GM12892 (cell line): ENCODE data around the gene DNM3.

ENCODE experiments used
- POLR2A ChIP-seq: IDR thresholded peaks from 2 replicates; pipeline ENCODE4 v1.6.1; 2011; ENCODE audit warnings: low read depth, low read length, control low read depth
- POLR2AphosphoS5 ChIP-seq: IDR thresholded peaks from 2 replicates; pipeline ENCODE4 v1.6.1; 2011; ENCODE audit warnings: low read depth, low read length, control low read depth

DNA sequence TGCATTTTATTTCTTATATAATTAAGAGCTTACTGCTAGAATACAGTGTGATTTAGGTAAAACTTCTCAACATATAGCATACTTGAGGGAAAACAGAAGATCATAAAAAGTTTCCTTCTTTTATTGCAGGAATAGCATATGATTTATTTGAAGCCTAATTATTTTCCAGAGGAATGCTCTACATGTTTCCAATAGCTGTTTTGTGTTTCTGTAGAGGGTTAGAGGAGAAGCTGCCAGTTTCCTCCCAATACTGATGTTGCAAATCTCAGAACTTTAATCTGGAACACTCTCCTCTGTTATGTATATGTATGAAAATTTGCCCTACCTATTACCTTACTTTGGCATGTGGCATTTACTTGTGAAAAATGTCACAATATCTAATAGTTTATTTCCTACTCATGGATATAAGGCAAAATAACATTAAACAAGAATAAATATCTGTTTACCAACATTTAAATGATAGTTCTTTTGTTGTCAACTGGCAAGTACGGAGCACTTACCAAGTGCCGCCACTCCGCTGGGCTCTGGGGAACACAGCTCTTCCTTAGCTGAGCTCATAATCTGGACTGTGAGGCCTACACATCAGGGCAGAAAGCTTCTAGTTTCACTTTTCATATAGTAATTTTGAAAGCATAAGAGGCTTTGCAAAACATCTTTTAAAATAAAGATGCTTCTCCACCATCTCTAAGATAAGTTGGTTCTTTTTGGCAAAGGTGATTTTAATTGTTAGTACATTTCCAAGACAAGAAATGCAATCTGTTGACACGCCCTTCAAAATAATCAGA, 339.4 kb downstream of the DNM3 start:
- TF ChIP-seq POLR2A (no peak), POLR2AphosphoS5 (no peak)
